NCI-H446 treated with DMSO at 0.1 percent for 48 hours (cell line): ENCODE data around the gene ZNF655.

Source experiments
- DNase-seq: peaks from one replicate; lab custom pipeline; 2025; lab: John Stamatoyannopoulos, UW

ZNF655 gene

DNA sequence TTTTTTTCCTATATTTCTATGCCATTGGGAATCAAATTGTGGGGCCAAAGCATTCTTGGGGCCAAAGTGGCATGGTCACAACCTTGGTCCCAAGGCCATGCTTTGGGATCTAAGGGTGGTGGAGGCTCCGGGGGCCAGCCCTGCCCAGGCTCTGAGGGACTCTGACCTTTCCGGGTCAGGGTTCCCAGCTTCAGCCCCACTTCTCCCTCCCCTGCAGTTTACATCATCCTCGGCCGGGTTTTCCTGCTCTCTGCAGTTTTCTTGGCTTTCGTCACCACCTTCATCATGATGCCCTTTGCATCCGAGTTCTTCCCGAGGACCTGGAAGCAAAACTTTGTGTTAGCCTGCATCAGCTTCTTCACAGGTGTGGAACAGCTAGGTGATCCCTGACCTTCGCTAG lies 48.1 kb downstream of the ZNF655 start:
- no peak for DNase-seq

DNA sequence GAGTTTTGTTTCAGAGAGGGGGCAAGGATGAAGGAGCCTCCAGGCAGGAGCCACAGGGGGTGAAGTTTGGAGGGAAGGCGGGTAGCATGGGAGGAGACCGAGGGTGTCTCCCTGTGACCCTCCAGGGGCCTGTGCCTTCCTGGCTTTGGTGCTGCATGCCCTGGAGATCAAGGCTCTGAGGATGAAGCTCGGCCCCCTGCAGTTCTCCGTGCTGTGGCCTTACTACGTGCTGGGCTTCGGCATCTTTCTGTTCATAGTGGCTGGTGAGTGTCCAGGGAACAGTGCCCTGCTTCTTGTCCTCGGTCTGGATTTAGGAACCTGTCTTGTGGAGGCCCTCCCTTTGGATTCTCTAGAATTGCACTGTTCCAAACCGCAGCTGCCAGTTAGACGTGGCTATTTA lies 49.1 kb downstream of the ZNF655 start:
- DNase-seq = no peak

DNA sequence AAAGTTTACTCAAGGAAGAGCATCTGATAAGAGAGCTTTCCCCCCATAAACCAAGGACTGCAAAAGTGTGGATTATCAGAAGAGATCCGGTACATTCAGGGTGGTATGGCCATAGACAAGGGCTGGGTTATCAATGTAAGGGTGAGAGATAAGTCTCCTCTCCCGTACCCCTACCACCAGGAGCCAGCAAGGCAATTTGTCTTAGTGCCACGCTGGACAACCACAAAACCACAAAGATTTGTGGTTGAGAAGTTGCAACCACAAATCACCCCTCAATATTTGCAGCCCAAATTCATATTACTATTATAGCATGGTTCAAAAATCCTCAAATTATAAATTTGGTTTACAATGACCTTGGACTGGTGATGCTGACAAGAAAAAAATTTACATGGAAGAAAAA lies 56.1 kb downstream of the ZNF655 start:
- no peak for DNase-seq

DNA sequence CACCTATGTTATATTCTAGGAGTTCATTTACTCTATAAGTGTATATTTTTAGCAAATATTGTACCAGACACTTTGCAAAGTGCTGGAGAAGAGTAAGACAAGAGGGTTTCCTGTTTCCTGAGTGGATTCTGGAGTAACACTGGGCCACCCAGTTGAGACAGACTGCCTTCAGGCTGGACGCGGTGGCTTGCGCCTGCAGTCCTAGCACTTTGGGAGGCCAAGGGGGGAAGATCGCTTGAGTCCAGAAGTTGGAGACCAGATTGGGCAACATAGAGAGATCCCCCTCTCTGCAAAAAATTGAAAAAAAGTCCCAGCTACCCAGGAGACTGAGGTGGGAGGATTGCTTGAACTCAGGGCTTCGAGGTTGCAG lies 57.5 kb downstream of the ZNF655 start:
- no peak for DNase-seq

DNA sequence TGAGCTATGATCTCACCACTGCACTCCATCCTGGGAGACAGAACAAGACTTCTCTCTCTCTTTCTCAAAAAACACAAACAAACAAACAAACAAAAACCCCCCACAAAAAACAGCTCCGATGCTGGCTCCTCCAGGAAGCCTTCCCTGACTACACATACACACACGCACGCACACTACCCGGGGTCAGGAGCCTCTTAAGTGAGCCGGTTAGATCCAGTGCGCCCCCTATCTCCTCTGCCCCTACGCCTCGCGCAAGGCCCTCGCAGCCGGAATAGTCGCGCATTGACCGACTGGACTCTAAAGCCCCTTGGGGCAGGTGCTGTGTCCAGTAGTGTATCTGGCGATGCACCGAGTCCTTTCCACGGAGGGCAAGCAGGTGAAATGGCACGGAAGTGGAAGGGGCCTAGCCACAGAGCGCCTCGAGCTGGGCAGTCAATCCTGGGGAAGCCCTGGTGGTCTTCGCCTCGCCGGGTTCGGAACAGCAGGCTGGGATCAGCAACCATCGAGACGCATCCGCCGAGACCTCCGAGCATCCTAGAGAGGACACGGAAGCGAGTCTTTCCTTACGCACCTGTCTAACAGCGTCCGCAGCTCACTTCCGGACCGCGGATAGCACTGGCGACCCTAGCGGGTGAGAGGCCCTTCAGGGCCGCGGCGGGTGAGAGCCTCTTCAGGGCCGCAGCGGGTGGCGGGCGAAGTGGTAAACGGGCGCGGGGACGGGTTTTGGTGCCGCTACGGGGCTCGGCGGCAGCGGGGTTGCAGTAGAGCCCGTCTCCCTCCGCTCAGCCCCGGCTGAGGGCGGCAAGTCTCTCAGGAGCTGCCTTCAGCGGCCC lies 58.1 kb downstream of the ZNF655 start, which contains the start of gene ZSCAN25:
TSS of gene ZSCAN25 (plus strand) at position 588 of the 833 bp plus-strand sequence. CDS start 2,661 bp downstream, outside the sequence.
- DNase-seq = peak; percentile 71

DNA sequence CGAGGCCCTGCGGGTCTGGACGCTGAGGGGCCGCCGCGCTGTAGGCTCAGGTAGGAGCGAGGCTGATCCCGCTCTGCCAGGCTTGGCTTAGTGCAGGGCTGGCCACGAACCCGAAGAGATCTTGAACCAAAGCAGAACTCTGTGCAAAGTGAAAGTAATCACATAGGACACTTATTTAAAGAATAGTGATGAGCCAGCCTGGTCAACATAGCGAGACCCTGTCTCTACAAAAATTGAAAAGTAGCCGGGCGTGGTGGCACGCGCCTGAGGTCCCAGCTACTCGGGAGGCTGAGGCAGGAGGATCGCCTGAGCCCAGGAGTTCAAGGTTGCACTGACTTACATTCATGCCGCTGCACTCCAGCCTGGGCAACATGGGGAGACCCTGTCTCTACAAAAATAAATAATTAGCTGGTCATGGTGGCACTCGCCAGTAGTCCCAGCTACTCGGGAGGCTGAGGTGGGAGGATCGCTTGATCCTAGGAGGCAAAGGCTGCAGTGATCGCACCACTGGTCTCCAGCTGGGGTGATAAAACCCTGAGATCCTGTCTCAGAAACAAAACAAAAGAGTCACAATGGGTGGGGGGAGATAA lies 58.8 kb downstream of the ZNF655 start:
- DNase-seq = no peak

DNA sequence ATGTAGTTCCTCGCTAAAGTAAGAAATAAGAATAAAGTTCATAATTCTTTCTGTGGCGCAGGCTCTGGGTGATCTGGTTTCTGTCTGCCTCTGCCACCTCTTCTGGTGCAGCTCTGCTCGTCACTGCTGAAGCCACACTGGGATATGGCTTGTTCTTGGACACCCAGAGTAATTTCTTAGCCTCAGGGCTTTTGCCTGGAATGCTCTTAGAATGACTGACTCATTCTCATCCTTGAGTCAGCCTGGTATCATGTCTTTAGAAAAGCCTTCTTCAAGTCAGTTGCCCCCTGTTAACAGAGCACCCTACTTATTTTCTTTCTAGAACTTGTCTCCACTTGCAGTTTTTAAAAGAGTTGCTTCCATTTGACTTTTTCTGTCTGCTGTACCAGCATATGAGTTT lies 60.3 kb downstream of the ZNF655 start:
- DNase-seq = no peak

DNA sequence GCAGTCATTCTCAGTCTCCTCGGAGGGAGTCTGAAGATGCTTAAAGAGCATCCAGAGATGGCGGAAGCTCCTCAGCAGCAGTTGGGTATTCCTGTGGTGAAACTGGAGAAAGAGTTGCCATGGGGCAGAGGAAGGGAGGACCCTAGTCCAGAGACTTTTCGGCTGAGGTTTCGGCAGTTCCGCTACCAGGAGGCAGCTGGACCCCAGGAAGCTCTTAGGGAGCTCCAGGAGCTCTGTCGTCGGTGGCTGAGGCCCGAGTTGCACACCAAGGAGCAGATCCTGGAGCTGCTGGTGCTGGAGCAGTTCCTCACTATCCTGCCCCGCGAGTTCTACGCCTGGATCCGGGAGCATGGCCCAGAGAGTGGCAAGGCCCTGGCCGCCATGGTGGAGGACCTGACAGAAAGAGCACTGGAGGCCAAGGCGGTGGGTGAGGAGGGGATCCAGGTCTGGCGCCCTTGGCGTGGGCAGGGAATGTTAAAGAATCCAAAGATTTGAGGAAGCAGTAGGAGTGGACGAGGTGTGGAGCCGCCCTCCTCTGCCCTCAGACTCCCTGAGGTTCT lies 61.2 kb downstream of the ZNF655 start:
- no peak for DNase-seq

DNA sequence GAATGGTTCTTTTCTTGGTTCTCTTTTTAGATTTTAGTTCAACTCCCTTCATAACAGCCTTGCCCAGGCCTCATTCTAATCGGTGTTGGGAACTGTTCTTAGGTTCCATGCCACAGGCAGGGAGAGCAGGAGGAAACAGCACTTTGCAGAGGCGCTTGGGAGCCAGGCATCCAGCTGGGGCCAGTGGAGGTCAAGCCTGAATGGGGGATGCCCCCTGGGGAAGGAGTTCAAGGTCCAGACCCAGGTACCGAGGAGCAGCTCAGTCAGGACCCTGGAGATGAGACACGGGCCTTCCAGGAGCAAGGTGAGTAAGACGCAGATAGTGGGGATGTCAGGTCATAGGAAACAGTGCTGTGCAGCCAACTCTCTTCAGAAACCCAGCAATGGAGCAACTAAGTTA lies 62.8 kb downstream of the ZNF655 start:
- no peak for DNase-seq

DNA sequence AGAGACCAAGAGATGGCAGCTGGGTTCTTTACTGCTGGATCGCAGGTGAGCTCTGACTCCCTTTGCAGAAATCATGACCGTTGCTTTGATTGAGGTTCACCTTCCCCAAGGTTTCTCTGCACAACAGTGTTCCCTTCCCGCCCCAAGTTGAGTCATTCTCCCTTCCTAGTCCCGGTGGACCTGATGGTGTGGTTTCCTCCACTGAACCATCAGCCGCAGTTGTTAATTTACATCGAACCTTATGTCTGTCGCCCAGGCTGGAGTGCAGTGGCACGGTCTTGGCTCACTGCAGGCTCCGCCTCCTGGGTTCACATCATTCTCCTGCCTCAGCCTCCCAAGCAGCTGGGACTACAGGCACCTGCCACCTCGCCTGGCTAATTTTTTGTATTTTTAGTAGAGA lies 64.2 kb downstream of the ZNF655 start:
- DNase-seq = no peak

DNA sequence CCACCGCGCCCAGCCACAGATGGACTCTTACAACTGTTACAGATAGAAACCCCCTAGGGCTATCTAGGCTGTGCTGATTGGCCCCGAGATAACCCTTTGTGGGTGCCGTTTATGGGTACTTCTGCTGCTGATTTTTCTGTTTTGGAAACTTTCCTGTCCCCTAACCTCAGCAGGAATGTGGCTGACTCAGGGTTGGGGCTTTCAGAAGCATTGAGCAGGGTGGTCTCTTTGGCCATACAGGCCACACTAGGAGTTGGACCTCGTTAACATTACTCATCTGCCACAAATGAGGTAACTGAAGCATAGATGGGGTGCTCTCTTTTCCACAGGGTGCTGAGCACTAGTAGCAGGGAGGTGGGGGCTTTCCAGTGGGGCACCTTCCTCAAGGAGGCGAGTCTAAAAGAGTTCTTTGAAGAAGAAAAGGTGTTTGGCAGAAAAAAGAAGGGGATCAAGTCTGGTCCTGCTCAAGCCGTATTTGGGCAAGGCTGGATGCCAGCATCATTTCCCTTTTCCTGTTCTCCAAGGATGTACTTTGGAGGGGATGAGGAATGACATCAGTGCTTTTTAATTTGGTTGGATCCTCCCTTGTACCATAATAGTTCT lies 64.8 kb downstream of the ZNF655 start:
- no peak for DNase-seq

DNA sequence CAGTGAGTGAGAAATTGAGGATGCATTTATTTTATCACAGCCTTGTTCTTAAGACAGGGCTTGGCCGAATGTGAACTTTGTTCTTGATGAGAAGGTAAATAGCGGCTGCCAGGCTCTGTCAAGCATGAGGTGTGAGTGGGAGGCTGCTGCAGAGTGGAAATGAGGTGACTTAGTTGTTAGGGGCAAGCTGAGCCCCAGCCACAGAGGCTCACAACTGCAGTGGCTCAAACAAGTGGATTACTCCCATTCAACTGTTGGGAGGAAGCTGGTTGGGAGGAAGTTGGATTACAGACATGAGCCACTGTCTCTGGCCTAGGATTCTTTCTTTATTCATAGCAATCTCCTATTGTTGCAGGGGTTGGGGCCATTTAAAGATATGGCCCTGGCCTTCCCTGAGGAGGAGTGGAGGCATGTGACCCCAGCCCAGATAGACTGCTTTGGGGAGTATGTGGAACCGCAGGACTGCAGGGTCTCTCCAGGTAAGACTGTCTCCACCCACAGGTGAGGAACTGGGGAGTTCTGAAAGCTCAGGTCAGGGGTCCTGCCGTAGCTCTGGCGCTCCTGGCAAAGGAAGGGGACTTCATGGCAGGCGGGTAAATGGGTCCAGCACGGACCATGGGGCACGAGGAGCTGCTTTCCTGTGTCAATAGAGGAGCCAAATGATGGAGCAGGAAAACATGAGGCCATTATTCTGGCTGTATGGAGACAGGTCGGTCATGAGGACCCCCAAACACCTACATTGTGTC lies 65.4 kb downstream of the ZNF655 start:
- DNase-seq = no peak

DNA sequence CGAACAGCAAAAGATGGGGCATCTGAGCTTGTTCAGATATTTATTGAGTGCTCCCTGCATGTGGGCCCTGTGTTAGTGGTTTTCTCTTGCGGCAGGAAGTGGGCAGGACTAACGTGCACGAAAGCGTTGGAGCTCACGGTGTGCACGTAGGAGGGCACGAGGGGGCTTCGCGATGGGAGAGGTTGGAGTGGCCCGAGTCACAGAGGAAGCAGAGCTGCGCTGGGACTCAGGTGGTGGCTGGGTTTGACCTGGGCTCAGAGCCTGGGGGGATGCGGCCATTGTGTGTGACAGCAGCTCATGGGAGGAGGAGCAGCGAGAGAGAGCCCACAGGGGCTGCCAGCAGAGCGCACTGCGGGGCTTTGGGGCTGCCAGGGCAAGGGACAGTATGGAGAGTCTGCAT lies 66.0 kb downstream of the ZNF655 start:
- DNase-seq = no peak

DNA sequence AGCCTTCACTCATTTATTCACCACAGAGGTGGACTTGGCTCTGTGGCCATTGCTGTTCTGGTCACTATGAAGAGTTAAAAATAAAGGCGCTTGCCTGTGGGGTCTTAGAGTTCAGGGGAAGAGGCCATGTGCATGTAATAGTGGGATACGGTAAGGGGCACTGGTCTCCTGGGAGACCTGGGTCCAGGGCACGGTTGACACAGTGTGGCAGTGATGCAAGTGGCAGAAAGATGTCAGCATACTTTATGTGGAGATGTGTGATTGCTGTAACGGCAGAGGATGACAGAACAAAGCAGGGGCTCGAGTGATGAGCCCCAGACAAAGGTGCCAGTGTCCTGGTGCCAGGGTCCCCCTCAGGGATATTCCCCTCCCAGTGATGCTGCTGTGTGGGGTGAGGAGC lies 66.9 kb downstream of the ZNF655 start:
- DNase-seq = no peak

DNA sequence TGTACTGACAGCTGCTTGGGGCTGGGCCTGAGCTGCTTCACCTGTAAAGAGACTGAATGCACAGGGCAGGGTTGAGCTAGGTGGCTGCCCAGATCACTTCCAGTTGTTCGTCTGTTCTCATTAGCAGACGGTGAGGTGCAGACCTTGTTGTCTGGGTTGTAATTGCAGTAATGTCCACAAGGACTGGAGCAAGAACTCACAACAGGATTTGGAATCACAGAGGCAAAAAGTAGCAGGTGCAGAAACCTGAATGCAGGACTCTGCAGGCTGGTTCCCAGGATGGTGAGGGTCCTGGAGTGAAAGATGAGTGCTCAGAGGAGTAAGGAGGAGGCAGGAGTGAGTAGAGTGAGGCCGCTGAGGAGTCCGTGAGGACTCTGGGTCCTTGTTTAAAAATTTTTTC lies 67.5 kb downstream of the ZNF655 start:
- no peak for DNase-seq
